ENCODE results near the gene UBR4. TPM values are rescaled to one million over a fixed set of nuclear protein-coding genes. Genes with fewer than 3 reads are reported as not detected.

UBR4 gene
- total RNA-seq, 1 donor from 2014 or later = 56.3 TPM

- no peak for DNase-seq
- intact Hi-C loops (cut with micrococcal nuclease) = no loop called here
- no peak for ATAC-seq
Observed at GRCh38 chr1:19034721-19035120, 175.3 kb downstream of the UBR4 start.

- DNase-seq (no peak), ATAC-seq (no peak)
- intact Hi-C loops (cut with micrococcal nuclease) = no loop called here
Observed at GRCh38 chr1:19033926-19034680, 176.0 kb downstream of the UBR4 start.

GRCh38 chr1:19033515-19033839 lies 176.6 kb downstream of the UBR4 start:
- intact Hi-C loops (cut with micrococcal nuclease) = no loop called here
- no peak for DNase-seq
- ATAC-seq = no peak

GRCh38 chr1:19032701-19033514 lies 177.2 kb downstream of the UBR4 start:
- intact Hi-C loops (cut with micrococcal nuclease) = no loop called here
- DNase-seq (no peak), ATAC-seq (no peak)

GRCh38 chr1:19032413-19032695 lies 177.7 kb downstream of the UBR4 start:
- DNase-seq (no peak), ATAC-seq (no peak)
- intact Hi-C loops (cut with micrococcal nuclease) = no loop called here

- ATAC-seq = no peak
- no peak for DNase-seq
Observed at GRCh38 chr1:19029191-19030085, 180.6 kb downstream of the UBR4 start.

GRCh38 chr1:19028546-19029129 lies 181.4 kb downstream of the UBR4 start:
- DNase-seq = no peak
- ATAC-seq = no peak
- intact Hi-C loops (cut with micrococcal nuclease) = no loop called here

More at GRCh38 chr1:19029191-19030085, 180.6 kb downstream of the UBR4 start:
- intact Hi-C loops (cut with micrococcal nuclease) = no loop called here

DNA sequence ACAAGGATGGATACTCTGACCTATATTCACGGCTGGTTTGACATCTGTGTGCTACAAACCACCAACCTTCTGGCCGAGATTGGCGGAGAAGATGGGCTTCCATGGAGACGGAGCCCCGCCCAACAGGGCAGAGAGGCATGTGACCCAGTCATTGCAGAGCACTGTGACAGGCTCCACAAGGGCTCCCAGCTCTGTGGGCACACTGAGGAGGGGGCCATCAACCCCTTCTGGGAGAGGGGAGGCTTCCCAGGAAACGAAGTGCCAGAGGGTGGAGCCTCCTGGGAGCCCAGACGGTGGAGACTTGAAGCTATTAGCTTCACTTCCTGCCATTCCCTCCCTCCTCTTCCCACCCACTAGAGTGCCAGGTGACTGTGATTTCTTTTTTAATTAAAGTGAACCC lies 182.0 kb downstream of the UBR4 start:
- DNase-seq (no peak), ATAC-seq (no peak)
- intact Hi-C loops (cut with micrococcal nuclease) = no loop called here

Other genes starting within 250 kb of the UBR4 start
- 29.3 TPM for gene EMC1, start 41.3 kb upstream of the UBR4 start, total RNA-seq
- 10.2 TPM for gene MRTO4, start 41.5 kb upstream of the UBR4 start, total RNA-seq
- gene AKR7A3, start 78.5 kb upstream of the UBR4 start, total RNA-seq = 0.20 TPM
- 48.7 TPM for gene AKR7A2, start 101.9 kb upstream of the UBR4 start, total RNA-seq
- gene SLC66A1, start 102.1 kb upstream of the UBR4 start, total RNA-seq = 7.5 TPM